GM21529 (cell line): ENCODE results near the gene TMEM256.

Source experiments
- ATAC-seq: cut with Tn5 transposase; IDR thresholded peaks from one replicate; pipeline ENCODE4 v1.9.1; 2021; ENCODE audit not compliant: unreplicated experiment

Gene TMEM256

GRCh38 chr17:7403977-7404736 lies at the start of gene TMEM256:
TMEM256 (minus strand) TSS chr17:7404097; CDS start chr17:7404084, 13 bp downstream.
- ATAC-seq = peak; percentile 89

GRCh38 chr17:7448461-7448860 lies 44.6 kb upstream of the TMEM256 start:
- no peak for ATAC-seq

DNA sequence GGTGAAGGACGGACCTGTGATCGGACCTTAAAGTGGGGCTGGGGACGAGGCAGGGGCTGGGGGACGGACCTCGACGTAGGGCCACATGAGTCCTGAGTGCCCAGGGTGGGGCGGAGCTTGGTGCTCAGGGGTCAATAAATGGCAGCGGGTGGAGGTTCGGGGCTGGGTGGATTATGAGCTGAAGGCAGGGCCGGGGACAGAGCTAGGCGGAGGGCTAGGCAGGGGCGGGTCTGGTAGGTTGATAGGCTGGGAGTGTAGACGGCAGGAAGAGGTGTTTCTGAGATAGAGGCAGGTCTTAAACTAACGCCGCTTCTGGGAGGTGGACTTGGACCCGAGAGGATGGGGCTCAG lies 41.7 kb upstream of the TMEM256 start:
- no peak for ATAC-seq

DNA sequence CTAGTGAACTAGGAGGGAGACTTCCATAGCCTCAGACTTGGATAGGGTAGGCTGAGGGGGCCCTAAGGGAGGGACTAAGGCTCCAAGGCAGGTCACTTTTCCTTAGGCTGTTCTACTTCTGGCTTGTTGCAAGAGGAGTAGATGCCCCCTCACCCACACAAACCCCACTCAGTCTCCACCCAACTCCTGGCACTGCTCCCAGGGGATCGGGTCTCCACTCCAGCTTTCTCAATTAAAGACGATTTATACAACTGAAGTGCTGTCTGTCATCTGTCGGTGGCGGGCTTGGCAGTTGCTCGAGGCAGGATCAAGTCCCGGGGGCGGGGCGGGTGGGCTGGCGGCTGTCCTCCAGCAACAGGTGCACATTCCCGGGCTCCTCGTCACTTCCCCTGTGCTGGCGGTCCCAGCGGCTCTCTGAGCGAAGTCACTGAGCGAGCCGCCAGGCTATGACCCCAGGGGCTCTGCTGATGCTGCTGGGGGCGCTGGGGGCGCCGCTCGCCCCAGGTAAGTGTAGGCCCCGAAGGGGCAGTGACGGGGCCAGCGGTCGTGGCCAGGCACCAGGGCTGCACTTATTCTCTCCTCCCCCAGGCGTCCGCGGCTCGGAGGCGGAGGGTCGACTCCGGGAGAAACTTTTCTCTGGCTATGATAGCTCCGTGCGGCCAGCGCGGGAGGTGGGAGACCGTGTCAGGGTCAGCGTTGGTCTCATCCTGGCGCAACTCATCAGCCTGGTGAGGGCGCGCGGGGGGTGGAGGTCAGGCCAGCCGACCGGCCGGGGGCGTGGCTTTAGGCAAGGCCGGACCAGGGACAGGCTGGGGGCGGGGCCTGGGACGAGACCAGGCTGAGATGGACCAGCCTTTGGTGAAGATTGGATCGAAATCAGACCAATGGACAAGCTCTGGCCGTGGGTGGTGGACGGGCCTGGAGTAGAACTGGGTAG lies 41.1 kb upstream of the TMEM256 start, which contains the start of gene CHRNB1:
CHRNB1 (plus strand) TSS at position 380 of the 937 bp plus-strand sequence; CDS start at position 447, 67 bp downstream.
- no peak for ATAC-seq

- ATAC-seq = no peak
Measured at GRCh38 chr17:7443499-7444485, 39.9 kb upstream of the TMEM256 start.

DNA sequence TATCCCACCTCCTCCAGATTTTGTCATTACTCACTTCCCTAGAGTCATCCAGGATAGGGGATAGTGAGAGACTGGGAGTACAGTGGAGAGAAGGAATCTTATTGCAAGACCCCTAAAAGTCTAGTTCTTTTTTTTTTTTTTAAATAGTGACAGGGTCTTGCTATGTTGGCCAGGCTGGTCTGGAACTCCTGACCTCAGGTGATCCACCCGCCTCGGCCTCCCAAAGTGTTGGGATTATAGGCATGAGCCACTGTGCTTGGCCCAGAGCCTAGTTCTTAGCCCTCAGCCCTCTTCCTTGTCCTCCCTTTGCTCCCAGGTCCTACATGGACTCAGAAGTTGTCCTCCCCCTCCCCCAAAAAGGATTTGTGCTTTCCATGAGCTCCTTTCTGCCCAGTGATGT lies 38.2 kb upstream of the TMEM256 start:
- ATAC-seq = no peak

- no peak for ATAC-seq
Measured at GRCh38 chr17:7441266-7441665, 37.4 kb upstream of the TMEM256 start.

DNA sequence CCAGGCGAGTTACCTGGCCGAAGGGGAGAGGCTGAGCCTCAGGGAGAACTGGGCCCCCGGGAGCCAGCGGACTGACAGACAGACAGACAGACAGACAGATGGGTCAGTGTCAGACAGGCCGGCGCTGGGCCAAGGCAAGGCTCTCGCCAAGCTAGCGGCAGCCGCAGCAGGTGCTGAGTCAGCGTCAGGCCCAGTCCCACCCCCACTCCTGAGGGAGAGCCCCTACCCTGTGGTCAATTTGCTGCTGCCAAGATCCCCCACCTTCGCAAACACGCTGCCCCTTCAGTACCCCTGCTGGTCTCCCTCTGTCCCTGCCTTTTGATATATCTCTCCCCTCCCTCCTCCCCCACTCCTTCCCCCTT lies 36.9 kb upstream of the TMEM256 start:
- no peak for ATAC-seq

- no peak for ATAC-seq
Measured at GRCh38 chr17:7440113-7440833, 36.4 kb upstream of the TMEM256 start.

DNA sequence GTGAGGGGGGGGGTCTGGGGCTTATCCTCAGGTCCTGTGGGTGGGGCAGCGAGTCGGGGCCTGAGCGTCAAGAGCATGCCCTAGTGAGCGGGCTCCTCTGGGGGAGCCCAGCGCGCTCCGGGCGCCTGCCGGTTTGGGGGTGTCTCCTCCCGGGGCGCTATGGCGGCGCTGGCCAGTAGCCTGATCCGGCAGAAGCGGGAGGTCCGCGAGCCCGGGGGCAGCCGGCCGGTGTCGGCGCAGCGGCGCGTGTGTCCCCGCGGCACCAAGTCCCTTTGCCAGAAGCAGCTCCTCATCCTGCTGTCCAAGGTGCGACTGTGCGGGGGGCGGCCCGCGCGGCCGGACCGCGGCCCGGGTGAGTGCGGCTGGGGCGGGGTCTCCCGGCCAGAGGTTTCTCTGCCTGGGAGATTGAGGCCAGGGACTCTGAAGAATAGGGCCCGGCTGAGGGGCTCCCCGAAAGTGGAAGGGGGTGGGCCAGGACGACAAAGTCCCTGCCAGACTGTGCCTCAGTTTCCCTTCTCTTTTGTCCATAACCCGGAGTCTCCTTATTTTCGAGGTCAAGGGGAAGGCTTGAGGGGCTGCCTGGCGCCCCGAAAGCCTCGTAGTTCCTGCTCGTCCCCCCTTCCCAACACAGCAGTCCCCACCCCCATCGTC lies 35.7 kb upstream of the TMEM256 start, which contains the start of gene FGF11:
FGF11 (plus strand) TSS at position 51 of the 651 bp plus-strand sequence; CDS start at position 160, 109 bp downstream.
- no peak for ATAC-seq

GRCh38 chr17:7438656-7439460 lies 35.0 kb upstream of the TMEM256 start:
- no peak for ATAC-seq

- no peak for ATAC-seq
Measured at GRCh38 chr17:7437950-7438614, 34.2 kb upstream of the TMEM256 start.

- no peak for ATAC-seq
Measured at GRCh38 chr17:7437369-7437863, 33.5 kb upstream of the TMEM256 start.

- ATAC-seq = no peak
Measured at GRCh38 chr17:7436556-7437368, 32.9 kb upstream of the TMEM256 start.

GRCh38 chr17:7435676-7436555 lies 32.0 kb upstream of the TMEM256 start:
- ATAC-seq = peak; percentile 29

- no peak for ATAC-seq
Measured at GRCh38 chr17:7432296-7432695, 28.4 kb upstream of the TMEM256 start.
